WERI-Rb-1 (cell line): ENCODE data around the gene LRRC49.
"Not testable (repeated sequence)": the region's sequence is repeated elsewhere in the genome, so short reads cannot be mapped to it uniquely, and the experiment has no call there.

Experiments used
- DNase-seq: peaks from one replicate; pipeline ENCODE4 v3.0.0-alpha.2; 2020
- H3K27ac ChIP-seq: fragments of 250-450 bp; sonication (Bioruptor Pico); 2 replicates; pipeline ENCODE4 v1.5.1; 2020; ENCODE audit warnings: mild to moderate bottlenecking, moderate library complexity
- H3K27me3 ChIP-seq: fragments of 250-450 bp; sonication (Bioruptor Pico); 2 replicates; pipeline ENCODE4 v1.5.1; 2021; ENCODE audit warnings: mild to moderate bottlenecking, low read depth, moderate library complexity; ENCODE audit not compliant: insufficient read depth, severe bottlenecking
- H3K36me3 ChIP-seq: fragments of 250-450 bp; sonication (Bioruptor Pico); 2 replicates; pipeline ENCODE4 v1.5.1; 2020; ENCODE audit warnings: mild to moderate bottlenecking, moderate library complexity
- H3K4me3 ChIP-seq: 2 replicates; pipeline ENCODE4 v1.5.1; 2011; ENCODE audit warnings: low read depth, mild to moderate bottlenecking, control low read depth, low read length
- H3K9me3 ChIP-seq: fragments of 250-450 bp; sonication (Bioruptor Pico); 2 replicates; pipeline ENCODE4 v1.5.1; 2021; ENCODE audit warnings: mild to moderate bottlenecking, moderate library complexity; ENCODE audit not compliant: severe bottlenecking
- TF ChIP-seq, protein P1 (sequence below): IDR thresholded peaks from 2 replicates; pipeline ENCODE4 v1.5.1; 2011; ENCODE audit warnings: low read depth, mild to moderate bottlenecking, control low read depth, inconsistent platforms, low read length

LRRC49 gene

DNA sequence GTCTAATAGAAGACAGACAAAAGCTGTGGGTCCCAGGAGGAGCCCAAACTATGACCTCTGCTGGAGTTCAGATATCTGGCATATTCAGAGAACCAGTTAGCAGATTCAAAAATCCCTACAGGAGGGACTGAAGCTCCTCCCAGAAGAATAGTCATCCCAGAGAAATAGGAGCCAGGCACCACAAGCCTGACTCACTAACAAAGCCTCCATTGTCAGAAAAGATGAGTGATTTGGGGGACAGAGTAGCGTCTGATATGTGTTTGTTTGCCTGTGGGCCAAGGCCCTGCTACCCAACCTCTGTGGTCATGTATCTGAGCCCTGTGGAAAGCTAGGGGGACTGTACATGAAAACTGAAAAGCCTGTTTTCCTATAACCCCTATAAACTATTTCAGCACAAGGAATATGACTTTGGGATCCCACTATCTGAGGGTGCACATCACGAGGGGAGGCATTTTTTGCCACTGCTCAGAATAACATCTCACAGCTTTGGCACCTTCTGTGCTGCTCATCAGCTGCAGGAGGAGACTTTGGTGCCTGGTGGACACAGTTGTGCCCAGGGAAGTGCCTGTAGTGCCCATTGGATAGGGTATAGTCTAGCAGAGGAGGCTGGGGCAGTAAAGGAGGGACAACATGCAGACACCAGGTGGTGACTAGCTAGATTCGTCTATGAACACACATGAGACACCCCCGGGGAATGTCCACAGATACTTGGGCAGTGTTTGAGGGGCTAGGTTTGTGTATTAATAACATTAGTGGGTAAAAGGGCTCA is 29.0 kb upstream of the LRRC49 start:
- H3K9me3 ChIP-seq = no peaks in the 10 kb centered on the region
- TF ChIP-seq, protein P1, sequence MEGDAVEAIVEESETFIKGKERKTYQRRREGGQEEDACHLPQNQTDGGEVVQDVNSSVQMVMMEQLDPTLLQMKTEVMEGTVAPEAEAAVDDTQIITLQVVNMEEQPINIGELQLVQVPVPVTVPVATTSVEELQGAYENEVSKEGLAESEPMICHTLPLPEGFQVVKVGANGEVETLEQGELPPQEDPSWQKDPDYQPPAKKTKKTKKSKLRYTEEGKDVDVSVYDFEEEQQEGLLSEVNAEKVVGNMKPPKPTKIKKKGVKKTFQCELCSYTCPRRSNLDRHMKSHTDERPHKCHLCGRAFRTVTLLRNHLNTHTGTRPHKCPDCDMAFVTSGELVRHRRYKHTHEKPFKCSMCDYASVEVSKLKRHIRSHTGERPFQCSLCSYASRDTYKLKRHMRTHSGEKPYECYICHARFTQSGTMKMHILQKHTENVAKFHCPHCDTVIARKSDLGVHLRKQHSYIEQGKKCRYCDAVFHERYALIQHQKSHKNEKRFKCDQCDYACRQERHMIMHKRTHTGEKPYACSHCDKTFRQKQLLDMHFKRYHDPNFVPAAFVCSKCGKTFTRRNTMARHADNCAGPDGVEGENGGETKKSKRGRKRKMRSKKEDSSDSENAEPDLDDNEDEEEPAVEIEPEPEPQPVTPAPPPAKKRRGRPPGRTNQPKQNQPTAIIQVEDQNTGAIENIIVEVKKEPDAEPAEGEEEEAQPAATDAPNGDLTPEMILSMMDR = no peak
- H3K27me3 ChIP-seq = no peaks in the 10 kb centered on the region
- H3K36me3 ChIP-seq = no peaks in the 10 kb centered on the region
- no peak overlapping the region for H3K27ac ChIP-seq
- no peak overlapping the region for H3K4me3 ChIP-seq
- no peak for DNase-seq

DNA sequence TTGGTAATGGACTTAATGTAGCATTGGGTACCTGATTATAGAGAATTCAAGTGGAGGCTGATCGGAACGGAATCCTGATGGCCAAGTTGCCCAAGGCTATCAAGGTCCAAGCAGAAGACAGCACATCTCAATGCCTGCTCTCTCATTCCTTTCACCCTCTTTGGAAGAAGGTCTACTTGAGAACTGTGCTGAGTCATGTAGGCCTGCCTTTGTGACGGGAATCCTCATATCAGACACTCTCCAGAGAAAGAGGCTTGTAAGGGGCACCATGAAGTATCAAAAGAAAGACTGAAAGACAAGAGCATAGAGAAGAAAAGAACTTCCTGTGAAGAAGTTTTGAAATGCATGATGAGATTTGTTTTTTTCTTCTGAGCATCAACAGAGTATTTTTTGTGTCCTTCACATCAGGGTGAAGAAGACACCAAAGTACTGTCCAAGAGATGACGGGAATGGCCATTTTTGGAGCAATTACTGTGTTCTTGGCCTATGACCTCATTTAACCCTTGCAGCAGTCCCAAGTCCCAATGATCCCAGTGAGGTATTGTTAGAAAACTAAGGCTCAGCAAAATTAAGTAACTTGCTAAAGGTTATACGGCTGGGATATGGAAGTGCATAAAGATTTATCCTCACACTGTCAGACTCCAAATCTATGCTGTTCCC is 25.5 kb upstream of the LRRC49 start:
- no peak overlapping the region for H3K27ac ChIP-seq
- H3K36me3 ChIP-seq = no peaks in the 10 kb centered on the region
- TF ChIP-seq, protein P1 = no peak

DNA sequence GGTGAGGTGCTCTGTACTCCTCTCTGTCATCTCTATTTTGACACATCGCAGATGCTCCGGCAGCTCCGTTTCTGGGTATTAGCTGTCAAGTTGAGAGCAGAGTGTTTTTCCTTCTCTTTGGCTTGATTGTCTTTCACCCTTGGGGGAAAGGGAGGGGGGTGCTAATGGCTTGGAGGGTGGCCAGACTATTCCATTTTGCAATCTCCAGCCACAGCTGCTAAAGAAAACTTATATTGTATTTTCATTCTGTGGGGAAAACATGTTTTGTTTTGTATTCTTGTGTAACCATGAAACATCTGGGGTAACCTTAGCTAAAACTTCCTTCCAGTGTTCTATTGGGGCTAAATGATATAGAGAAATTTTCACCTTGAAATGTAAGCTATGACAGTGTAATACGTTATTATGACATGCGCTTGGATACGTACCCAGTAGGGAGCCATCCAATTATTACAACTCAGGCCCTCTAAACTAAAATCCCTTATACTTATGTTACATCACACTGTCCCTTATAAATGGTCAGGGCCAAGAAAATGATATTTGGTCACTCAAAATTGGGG is 24.6 kb upstream of the LRRC49 start:
- Histone ChIP-seq H3K9me3 (no peaks in the 10 kb centered on the region), H3K4me3 (no peak overlapping the region), H3K27ac (no peak overlapping the region), H3K27me3 (no peaks in the 10 kb centered on the region), H3K36me3 (no peaks in the 10 kb centered on the region)
- TF ChIP-seq, protein P1 = no peak
- no peak for DNase-seq

More for the DNA sequence above, 25.5 kb upstream of the LRRC49 start:
- Histone ChIP-seq H3K27me3 (no peaks in the 10 kb centered on the region), H3K9me3 (no peaks in the 10 kb centered on the region), H3K4me3 (no peak overlapping the region)
- DNase-seq = no peak

DNA sequence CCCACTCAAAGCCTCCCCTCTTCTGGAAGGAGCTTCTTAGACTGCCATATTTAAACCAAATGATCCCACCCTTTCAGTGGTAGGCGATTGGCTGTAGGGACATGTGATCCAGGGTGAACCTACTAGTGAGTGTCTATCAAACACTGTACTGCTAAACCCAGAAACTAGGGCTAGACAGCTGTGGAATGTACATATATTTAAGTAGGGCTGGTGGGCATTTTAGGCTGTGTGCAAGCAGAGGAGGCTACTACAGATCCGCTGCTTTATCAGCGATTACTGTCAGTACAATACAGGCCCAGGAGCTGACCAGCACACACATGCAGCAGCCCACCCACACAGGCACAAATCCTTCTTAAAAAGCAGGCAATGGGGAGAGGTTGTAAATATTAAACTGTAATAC is 23.3 kb upstream of the LRRC49 start:
- H3K4me3 ChIP-seq = no peak overlapping the region

DNA sequence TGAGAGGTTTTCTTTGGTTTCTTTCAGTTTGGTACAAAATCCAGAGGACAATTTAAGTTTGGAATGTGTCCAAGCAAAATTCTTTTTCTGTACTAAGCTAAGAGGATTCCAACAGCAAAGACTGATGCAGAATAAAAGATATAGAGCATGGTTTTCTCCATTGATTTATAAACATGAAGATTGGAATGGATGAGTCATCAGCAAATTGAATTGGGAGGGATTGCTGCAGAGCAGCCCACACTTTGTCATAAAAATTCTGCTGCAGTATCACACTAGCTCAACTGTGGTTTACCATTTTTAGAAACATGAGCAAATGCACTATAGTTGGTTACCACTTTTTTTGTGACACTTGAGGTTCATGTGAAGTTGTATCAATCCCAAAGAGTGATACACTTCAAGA is 22.6 kb upstream of the LRRC49 start:
- H3K27ac ChIP-seq = no peak overlapping the region
- DNase-seq = no peak

More for the DNA sequence above, 23.3 kb upstream of the LRRC49 start:
- Histone ChIP-seq H3K27me3 (no peaks in the 10 kb centered on the region), H3K27ac (no peak overlapping the region), H3K9me3 (no peaks in the 10 kb centered on the region), H3K36me3 (no peaks in the 10 kb centered on the region)
- DNase-seq = no peak
- TF ChIP-seq, protein P1 = no peak

DNA sequence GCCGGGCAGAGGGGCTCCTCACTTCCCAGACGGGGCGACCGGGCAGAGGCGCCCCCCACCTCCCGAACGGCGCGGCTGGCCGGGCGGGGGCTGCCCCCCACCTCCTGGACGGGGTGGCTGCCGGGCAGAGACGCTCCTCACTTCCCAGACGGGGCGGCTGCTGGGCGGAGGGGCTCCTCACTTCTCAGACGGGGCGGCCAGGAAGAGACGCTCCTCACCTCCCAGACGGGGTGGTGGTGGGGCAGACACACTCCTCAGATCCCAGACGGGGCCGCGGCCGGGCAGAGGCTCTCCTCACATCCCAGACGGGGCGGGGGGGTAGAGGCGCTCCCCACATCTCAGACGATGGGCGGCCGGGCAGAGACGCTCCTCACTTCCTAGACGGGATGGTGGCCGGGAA is 21.1 kb upstream of the LRRC49 start:
- not testable (repeated sequence) for H3K9me3 ChIP-seq, H3K4me3 ChIP-seq, H3K27me3 ChIP-seq, H3K27ac ChIP-seq, H3K36me3 ChIP-seq, DNase-seq

More for the DNA sequence above, 22.6 kb upstream of the LRRC49 start:
- Histone ChIP-seq H3K9me3 (no peaks in the 10 kb centered on the region), H3K36me3 (no peaks in the 10 kb centered on the region), H3K4me3 (no peak overlapping the region), H3K27me3 (no peaks in the 10 kb centered on the region)
- TF ChIP-seq, protein P1 = no peak
